ENCODE measurements around the gene PIK3R1. TPM values are rescaled to one million over a fixed set of nuclear protein-coding genes. Genes with fewer than 3 reads are reported as not detected.

The PIK3R1 gene
- total and polyA plus RNA-seq, 4 experiments from 2014 or later = 92.6 to 152 (median 125) TPM

DNA sequence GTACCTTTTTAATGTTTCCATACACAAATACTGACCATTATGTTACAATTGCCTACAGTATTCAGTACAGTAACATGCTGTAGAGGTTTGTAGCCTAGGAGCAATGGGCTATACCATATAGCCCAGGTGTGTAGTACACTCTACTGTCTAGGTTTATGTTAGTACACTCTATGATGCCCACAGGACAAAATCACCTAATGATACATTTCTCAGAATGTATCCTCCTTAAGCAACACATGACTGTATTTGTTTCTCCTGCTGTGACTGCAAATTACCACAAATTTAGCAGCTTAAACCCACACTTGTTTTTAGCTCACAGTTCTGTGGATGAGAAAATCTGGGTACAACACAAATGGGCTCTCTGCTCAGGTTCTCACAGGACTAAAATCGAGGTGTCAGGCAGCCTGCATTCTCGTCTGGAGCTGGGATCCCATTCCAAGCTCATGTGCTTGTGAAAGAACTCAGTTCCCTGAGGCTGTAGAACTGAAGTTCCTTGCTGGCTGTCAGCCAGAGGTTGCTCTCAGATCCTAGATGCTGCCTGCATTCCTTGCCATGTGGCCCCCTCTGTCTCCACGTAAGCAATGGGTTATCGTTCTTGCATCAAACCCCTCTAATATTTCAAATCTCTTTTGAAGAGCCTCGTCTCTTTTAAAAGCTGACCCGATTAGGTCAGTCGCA is 38.6 kb upstream of the PIK3R1 start:
- POLR2A ChIA-PET (ENCODE audit: partially characterized antibody) = no interaction called here
- intact Hi-C loops (cut with micrococcal nuclease) = no loop called here
- DNase-seq = no peak
- peaks cover 0 to 2% (median 0%) of the 10 kb centered on the region in 4 donors for H3K4me1 Mint-ChIP-seq
- Histone ChIP-seq H3K27me3 (ENCODE audit: insufficient read depth, low read length) (no peaks in the 10 kb centered on the region), H3K4me1 (ENCODE audit: insufficient read depth, low read length) (no peaks in the 10 kb centered on the region), H3K4me3 (ENCODE audit: low read length in 2 of 2) (no peak overlapping the region), H3K36me3 (ENCODE audit: insufficient read depth, low read length) (no peaks in the 10 kb centered on the region), H3K27ac (ENCODE audit: low read depth, low read length) (no peak overlapping the region), H3K9me3 (ENCODE audit: control insufficient read depth in 1 of 2, low read length in 2 of 2) (no peaks in the 10 kb centered on the region)
- peaks cover 0 to 3% (median 0%) of the 10 kb centered on the region in 8 donors for H3K9me3 Mint-ChIP-seq
- no peaks in the 10 kb centered on the region for H3K27me3 Mint-ChIP-seq
- CTCF ChIA-PET (ENCODE audit: partially characterized antibody) = no interaction called here
- no peak overlapping the region for H3K27ac Mint-ChIP-seq
- no peaks in the 10 kb centered on the region for H3K36me3 Mint-ChIP-seq
- no peak overlapping the region for H3K4me3 Mint-ChIP-seq

DNA sequence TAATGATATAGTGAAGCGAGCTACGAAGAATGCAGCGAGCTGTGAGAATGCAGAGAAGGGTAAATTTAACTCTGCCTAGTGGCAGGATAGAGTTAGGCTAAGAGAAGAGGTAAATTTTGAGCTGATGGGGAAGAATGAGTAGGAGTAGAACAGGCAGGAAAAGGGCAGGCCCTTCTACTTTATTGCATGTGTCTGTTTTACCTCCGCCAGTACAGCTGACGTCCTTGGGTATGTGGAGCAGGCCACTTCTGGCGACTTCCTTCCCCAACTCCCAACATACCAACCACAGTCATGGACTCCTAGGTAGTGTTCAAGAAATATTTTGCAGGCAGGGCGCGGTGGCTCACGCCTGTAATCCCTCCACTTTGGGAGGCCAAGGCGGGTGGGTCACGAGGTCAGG is 37.9 kb upstream of the PIK3R1 start:
- Mint-ChIP-seq H3K9me3 (peaks cover 0 to 3% (median 0%) of the 10 kb centered on the region in 8 donors), H3K27ac (peak overlapping the region in 1 of 7 donors; percentile 2), H3K36me3 (no peaks in the 10 kb centered on the region), H3K4me3 (peak overlapping the region in 1 of 8 donors; percentile 8), H3K27me3 (no peaks in the 10 kb centered on the region), H3K4me1 (peaks cover 0 to 2% (median 0%) of the 10 kb centered on the region in 4 donors)
- H3K4me3 ChIP-seq (ENCODE audit: low read length in 2 of 2) = no peak overlapping the region
- H3K27me3 ChIP-seq (ENCODE audit: insufficient read depth, low read length) = no peaks in the 10 kb centered on the region
- intact Hi-C loops (cut with micrococcal nuclease) = no loop called here
- POLR2A ChIA-PET (ENCODE audit: partially characterized antibody) = no interaction called here
- DNase-seq = no peak
- no peaks in the 10 kb centered on the region for H3K4me1 ChIP-seq (ENCODE audit: insufficient read depth, low read length)
- H3K9me3 ChIP-seq (ENCODE audit: control insufficient read depth in 1 of 2, low read length in 2 of 2) = no peaks in the 10 kb centered on the region
- no peaks in the 10 kb centered on the region for H3K36me3 ChIP-seq (ENCODE audit: insufficient read depth, low read length)
- no peak overlapping the region for H3K27ac ChIP-seq (ENCODE audit: low read depth, low read length)
- CTCF ChIA-PET (ENCODE audit: partially characterized antibody) = no interaction called here

- ChIA-PET POLR2A (ENCODE audit: partially characterized antibody) (no interaction called here), CTCF (ENCODE audit: partially characterized antibody) (no interaction called here)
- peaks cover 0 to 2% (median 0%) of the 10 kb centered on the region in 4 donors for H3K4me1 Mint-ChIP-seq
- H3K4me1 ChIP-seq (ENCODE audit: insufficient read depth, low read length) = no peaks in the 10 kb centered on the region
- no peaks in the 10 kb centered on the region for H3K36me3 ChIP-seq (ENCODE audit: insufficient read depth, low read length)
- no peaks in the 10 kb centered on the region for H3K27me3 Mint-ChIP-seq
- no peaks in the 10 kb centered on the region for H3K9me3 ChIP-seq (ENCODE audit: control insufficient read depth in 1 of 2, low read length in 2 of 2)
- no peak overlapping the region for H3K27ac Mint-ChIP-seq
- H3K4me3 ChIP-seq (ENCODE audit: low read length in 2 of 2) = no peak overlapping the region
- H3K9me3 Mint-ChIP-seq = peaks cover 0 to 3% (median 0%) of the 10 kb centered on the region in 8 donors
- H3K27me3 ChIP-seq (ENCODE audit: insufficient read depth, low read length) = no peaks in the 10 kb centered on the region
- H3K36me3 Mint-ChIP-seq = no peaks in the 10 kb centered on the region
- intact Hi-C loops (cut with micrococcal nuclease) = no loop called here
- DNase-seq = no peak
- no peak overlapping the region for H3K27ac ChIP-seq (ENCODE audit: low read depth, low read length)
- H3K4me3 Mint-ChIP-seq = no peak overlapping the region
Observed at GRCh38 chr5:68178579-68178978, 37.0 kb upstream of the PIK3R1 start.

DNA sequence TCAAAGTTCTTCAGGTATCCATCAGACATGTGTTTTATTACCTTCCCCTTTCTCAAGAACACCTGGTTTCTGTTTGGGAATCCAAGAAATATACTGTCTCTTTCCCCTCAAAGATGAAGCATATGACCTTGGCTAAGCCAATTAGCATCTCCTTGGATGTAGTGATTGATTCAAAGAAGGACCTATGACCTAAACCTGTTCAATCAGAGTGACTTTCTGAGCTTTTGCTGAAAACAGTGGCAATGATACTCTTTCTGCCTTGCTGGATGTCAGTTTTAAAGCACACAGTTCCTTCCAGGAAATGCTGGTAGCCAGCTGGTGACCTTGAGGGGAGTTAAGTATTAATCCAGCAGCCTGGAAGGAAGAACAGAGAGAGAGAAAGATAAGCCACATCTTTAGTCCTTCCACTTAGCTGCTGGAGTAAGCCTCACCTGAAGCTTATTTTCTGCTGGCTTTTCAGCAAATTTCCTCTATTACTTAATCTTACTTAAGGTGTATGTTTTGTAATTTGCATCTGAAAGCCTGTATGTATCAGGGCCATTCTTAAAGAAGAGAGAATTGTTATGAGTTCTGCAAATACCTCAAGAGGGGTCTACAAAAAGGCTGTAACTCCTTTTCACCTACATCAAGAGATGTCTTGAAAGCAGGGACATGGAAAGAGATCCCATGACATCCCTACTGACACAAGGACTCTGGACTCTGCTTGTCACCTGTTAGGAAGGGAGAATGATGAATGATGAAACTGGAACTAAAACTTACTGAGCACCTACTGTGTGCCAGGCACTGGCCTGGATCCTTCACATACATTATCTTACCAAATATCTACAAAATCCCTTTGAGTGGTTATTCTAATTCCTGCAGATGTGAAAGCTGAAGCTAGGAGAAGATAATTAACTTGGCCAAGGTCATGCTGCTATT is 35.2 kb upstream of the PIK3R1 start:
- Mint-ChIP-seq H3K4me1 (peaks cover 0 to 2% (median 0%) of the 10 kb centered on the region in 4 donors), H3K36me3 (no peaks in the 10 kb centered on the region), H3K27me3 (peaks cover 0 to 2% of the 10 kb centered on the region in 2 donors), H3K4me3 (no peak overlapping the region), H3K9me3 (peaks cover 0 to 3% (median 0%) of the 10 kb centered on the region in 8 donors), H3K27ac (no peak overlapping the region)
- Histone ChIP-seq H3K9me3 (ENCODE audit: control insufficient read depth in 1 of 2, low read length in 2 of 2) (no peaks in the 10 kb centered on the region), H3K4me1 (ENCODE audit: insufficient read depth, low read length) (no peaks in the 10 kb centered on the region), H3K27me3 (ENCODE audit: insufficient read depth, low read length) (no peaks in the 10 kb centered on the region), H3K27ac (ENCODE audit: low read depth, low read length) (no peak overlapping the region), H3K36me3 (ENCODE audit: insufficient read depth, low read length) (no peaks in the 10 kb centered on the region), H3K4me3 (ENCODE audit: low read length in 2 of 2) (no peak overlapping the region)
- no peak for DNase-seq
- CTCF ChIA-PET (ENCODE audit: partially characterized antibody) = interaction anchor here (1.6 kb wide), 1 partner anchor 33 kb away, joined by 3 read pairs; no protein-coding TSS in a partner anchor
- intact Hi-C loops (cut with micrococcal nuclease) = no loop called here
- POLR2A ChIA-PET (ENCODE audit: partially characterized antibody) = interaction anchor here (0.6 to 0.7 kb wide), 2 partner anchors 70 to 609 kb away, joined by 3 read pairs; no protein-coding TSS in a partner anchor

DNA sequence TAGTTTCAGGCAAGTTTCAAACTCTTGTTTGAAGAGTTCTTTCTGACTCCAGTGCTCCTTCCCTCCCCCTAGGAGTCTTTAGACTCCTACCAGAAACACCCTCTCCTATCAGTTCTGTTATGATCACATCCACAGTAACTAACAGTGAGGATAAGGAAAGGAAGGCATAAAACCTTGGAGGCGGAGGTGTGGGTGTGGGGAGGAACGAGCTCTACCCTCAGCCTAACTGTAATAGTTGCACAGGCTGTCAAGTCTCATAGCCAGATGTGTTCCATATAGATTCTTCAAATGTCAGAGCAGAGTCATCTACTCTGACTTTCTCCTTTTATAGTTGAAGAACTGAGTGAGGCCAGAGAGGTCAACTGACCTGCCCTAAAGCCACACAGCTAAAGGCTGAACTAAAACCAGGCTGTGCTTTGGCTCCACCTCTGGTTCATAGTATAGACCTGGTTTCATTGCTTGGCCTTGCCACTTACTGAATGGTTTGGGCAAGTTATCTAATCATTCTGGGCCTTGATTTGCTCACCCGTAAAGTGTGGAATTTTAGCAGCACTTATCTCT is 34.4 kb upstream of the PIK3R1 start:
- Mint-ChIP-seq H3K36me3 (no peaks in the 10 kb centered on the region), H3K27me3 (peaks cover 0 to 2% of the 10 kb centered on the region in 2 donors), H3K9me3 (peaks cover 0 to 3% (median 0%) of the 10 kb centered on the region in 8 donors), H3K27ac (peak overlapping the region in 1 of 7 donors; percentile 3), H3K4me1 (peaks cover 0 to 2% (median 0%) of the 10 kb centered on the region in 4 donors), H3K4me3 (no peak overlapping the region)
- Histone ChIP-seq H3K4me1 (ENCODE audit: insufficient read depth, low read length) (no peaks in the 10 kb centered on the region), H3K27me3 (ENCODE audit: insufficient read depth, low read length) (no peaks in the 10 kb centered on the region), H3K27ac (ENCODE audit: low read depth, low read length) (no peak overlapping the region), H3K9me3 (ENCODE audit: control insufficient read depth in 1 of 2, low read length in 2 of 2) (no peaks in the 10 kb centered on the region), H3K4me3 (ENCODE audit: low read length in 2 of 2) (no peak overlapping the region), H3K36me3 (ENCODE audit: insufficient read depth, low read length) (no peaks in the 10 kb centered on the region)
- intact Hi-C loops (cut with micrococcal nuclease) = no loop called here
- DNase-seq = no peak
- ChIA-PET POLR2A (ENCODE audit: partially characterized antibody) (no interaction called here), CTCF (ENCODE audit: partially characterized antibody) (interaction anchor here (1.6 kb wide), 1 partner anchor 32 kb away, joined by 3 read pairs; no protein-coding TSS in a partner anchor)

GRCh38 chr5:68182094-68182493 is 33.5 kb upstream of the PIK3R1 start:
- DNase-seq = no peak
- Mint-ChIP-seq H3K27ac (peak overlapping the region in 1 of 7 donors; percentile 1), H3K4me3 (no peak overlapping the region), H3K36me3 (no peaks in the 10 kb centered on the region), H3K9me3 (peaks cover 0 to 3% (median 0%) of the 10 kb centered on the region in 8 donors), H3K4me1 (peaks cover 0 to 2% (median 0%) of the 10 kb centered on the region in 4 donors), H3K27me3 (peaks cover 0 to 2% of the 10 kb centered on the region in 2 donors)
- POLR2A ChIA-PET (ENCODE audit: partially characterized antibody) = no interaction called here
- Histone ChIP-seq H3K4me1 (ENCODE audit: insufficient read depth, low read length) (no peaks in the 10 kb centered on the region), H3K27ac (ENCODE audit: low read depth, low read length) (no peak overlapping the region), H3K36me3 (ENCODE audit: insufficient read depth, low read length) (no peaks in the 10 kb centered on the region), H3K27me3 (ENCODE audit: insufficient read depth, low read length) (no peaks in the 10 kb centered on the region), H3K9me3 (ENCODE audit: control insufficient read depth in 1 of 2, low read length in 2 of 2) (no peaks in the 10 kb centered on the region), H3K4me3 (ENCODE audit: low read length in 2 of 2) (no peak overlapping the region)
- CTCF ChIA-PET (ENCODE audit: partially characterized antibody) = no interaction called here
- intact Hi-C loops (cut with micrococcal nuclease) = no loop called here

DNA sequence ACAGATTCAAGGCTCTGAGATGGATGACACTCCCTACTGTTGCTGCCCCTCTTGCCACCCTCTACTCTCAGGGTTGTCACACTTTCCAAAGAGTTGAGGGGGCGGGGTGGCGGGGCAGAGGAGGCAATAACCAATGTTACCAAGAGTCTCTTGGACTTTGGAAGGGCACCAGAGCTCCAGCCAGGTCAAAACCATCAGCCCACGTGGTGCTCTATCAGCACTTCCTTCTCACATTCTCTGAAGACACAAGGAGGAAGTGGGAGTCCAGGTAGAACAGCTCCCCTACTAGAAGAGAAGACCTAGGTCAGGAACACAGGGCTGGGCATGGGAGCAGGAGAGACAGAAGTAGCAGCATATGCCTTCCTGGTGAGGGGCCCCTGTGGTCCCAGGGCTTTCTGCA is 33.0 kb upstream of the PIK3R1 start:
- H3K27ac ChIP-seq (ENCODE audit: low read depth, low read length) = no peak overlapping the region
- CTCF ChIA-PET (ENCODE audit: partially characterized antibody) = no interaction called here
- no peak for DNase-seq
- POLR2A ChIA-PET (ENCODE audit: partially characterized antibody) = no interaction called here
- H3K4me3 Mint-ChIP-seq = no peak overlapping the region
- intact Hi-C loops (cut with micrococcal nuclease) = no loop called here
- no peaks in the 10 kb centered on the region for H3K27me3 ChIP-seq (ENCODE audit: insufficient read depth, low read length)
- no peak overlapping the region for H3K27ac Mint-ChIP-seq
- no peaks in the 10 kb centered on the region for H3K36me3 Mint-ChIP-seq
- H3K27me3 Mint-ChIP-seq = peaks cover 0 to 2% of the 10 kb centered on the region in 2 donors
- H3K9me3 Mint-ChIP-seq = peaks cover 0 to under 1% (median 0%) of the 10 kb centered on the region in 8 donors
- H3K4me1 Mint-ChIP-seq = peaks cover 0 to 2% (median 0%) of the 10 kb centered on the region in 4 donors
- H3K36me3 ChIP-seq (ENCODE audit: insufficient read depth, low read length) = no peaks in the 10 kb centered on the region
- H3K4me1 ChIP-seq (ENCODE audit: insufficient read depth, low read length) = no peaks in the 10 kb centered on the region
- H3K4me3 ChIP-seq (ENCODE audit: low read length in 2 of 2) = no peak overlapping the region
- no peaks in the 10 kb centered on the region for H3K9me3 ChIP-seq (ENCODE audit: control insufficient read depth in 1 of 2, low read length in 2 of 2)

Data from CD4-positive, alpha-beta memory T cell (primary cell).